ENCODE data around the gene HNRNPC.

Gene HNRNPC

GRCh38 chr14:21191261-21191808 is 77.9 kb downstream of the HNRNPC start:
- Histone ChIP-seq H4K20me1 (ENCODE audit: insufficient read depth, low read length) (no peaks in the 10 kb centered on the region), H3K27me3 (ENCODE audit: low read depth, low read length) (0 out of 2 replicates have a peak, but pooled peaks cover 3% of the 10 kb centered on the region), H2AFZ (ENCODE audit: low read depth, low read length) (peak overlapping the region; percentile 60), H3K79me2 (ENCODE audit: low read length) (no peaks in the 10 kb centered on the region), H3K9ac (ENCODE audit: low read length) (peak overlapping the region; percentile 31), H3K9me3 (ENCODE audit: insufficient read depth, low read length) (no peaks in the 10 kb centered on the region), H3K27ac (ENCODE audit: low read length) (no peak overlapping the region), H3K4me3 (ENCODE audit: low read length) (peak overlapping the region; percentile 74), H3K4me2 (ENCODE audit: low read length) (peak overlapping the region; percentile 71), H3K4me1 (ENCODE audit: low read length) (peaks cover 14% of the 10 kb centered on the region), H3K36me3 (replicated peaks; ENCODE audit: low read depth, low read length) (no peaks in the 10 kb centered on the region)
- TF ChIP-seq EZH2phosphoT487 (IDR thresholded peaks at IDR 0.05; ENCODE audit: low read depth) (no peak), CTCF (IDR thresholded peaks at IDR 0.05; ENCODE audit: low read depth, low read length) (no peak)

DNA sequence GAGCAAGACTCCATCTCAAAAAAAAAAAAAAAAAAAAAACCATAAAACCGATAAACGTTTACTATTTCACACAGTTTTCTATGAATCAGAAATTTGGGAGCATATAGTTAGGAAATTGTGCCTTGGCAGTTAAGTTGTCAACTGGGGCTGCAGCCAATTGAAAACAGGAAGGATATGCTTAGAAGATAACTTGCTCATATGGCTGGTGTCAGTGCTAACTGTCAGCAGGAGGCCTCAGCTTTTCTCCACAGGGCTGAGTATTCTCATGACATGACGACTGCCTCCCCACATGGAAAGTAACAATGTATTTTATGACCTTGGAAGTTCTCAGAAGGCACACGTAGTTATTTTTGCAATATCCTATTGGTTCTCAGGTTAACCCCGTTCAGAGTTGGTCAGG is 83.8 kb downstream of the HNRNPC start:
- H3K36me3 ChIP-seq (replicated peaks; ENCODE audit: low read depth, low read length): no peaks in the 10 kb centered on the region
- TF ChIP-seq CTCF (IDR thresholded peaks at IDR 0.05; ENCODE audit: low read depth, low read length) (no peak), EZH2phosphoT487 (IDR thresholded peaks at IDR 0.05; ENCODE audit: low read depth) (no peak)
- no peaks in the 10 kb centered on the region for H4K20me1 ChIP-seq (ENCODE audit: insufficient read depth, low read length)
- no peak overlapping the region for H3K27ac ChIP-seq (ENCODE audit: low read length)
- H3K9me3 ChIP-seq (ENCODE audit: insufficient read depth, low read length): no peaks in the 10 kb centered on the region
- no peak overlapping the region for H3K4me2 ChIP-seq (ENCODE audit: low read length)
- H3K4me1 ChIP-seq (ENCODE audit: low read length): no peaks in the 10 kb centered on the region
- no peak overlapping the region for H3K4me3 ChIP-seq (ENCODE audit: low read length)
- H2AFZ ChIP-seq (ENCODE audit: low read depth, low read length): no peak overlapping the region
- H3K79me2 ChIP-seq (ENCODE audit: low read length): no peaks in the 10 kb centered on the region
- peaks cover 5% of the 10 kb centered on the region; the same call in 1 of the 2 replicates for H3K27me3 ChIP-seq (ENCODE audit: low read depth, low read length)
- H3K9ac ChIP-seq (ENCODE audit: low read length): no peak overlapping the region

DNA sequence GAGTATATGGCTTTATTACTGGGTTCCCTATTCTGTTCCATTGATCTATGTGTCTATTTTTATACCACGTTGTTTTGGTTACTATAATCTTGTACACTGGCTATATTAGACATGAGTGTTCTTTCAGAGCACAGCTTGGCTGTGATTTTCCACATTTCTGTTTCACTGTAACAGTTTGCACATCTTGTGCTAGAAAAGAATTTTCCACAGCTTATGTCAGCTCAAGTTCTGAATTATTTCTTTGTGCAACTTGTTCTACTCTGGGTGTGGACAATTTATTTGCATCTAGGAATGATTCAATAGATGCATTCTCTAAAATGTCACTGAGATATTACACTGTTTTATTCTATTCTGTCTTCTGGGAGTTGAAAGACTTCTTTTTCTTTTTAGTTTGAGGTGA is 85.0 kb downstream of the HNRNPC start:
- no peak overlapping the region for H2AFZ ChIP-seq (ENCODE audit: low read depth, low read length)
- H3K4me2 ChIP-seq (ENCODE audit: low read length): no peak overlapping the region
- H3K79me2 ChIP-seq (ENCODE audit: low read length): no peaks in the 10 kb centered on the region
- H3K27me3 ChIP-seq (ENCODE audit: low read depth, low read length): peaks cover 5% of the 10 kb centered on the region; the same call in 1 of the 2 replicates
- no peaks in the 10 kb centered on the region for H3K4me1 ChIP-seq (ENCODE audit: low read length)
- no peaks in the 10 kb centered on the region for H3K36me3 ChIP-seq (replicated peaks; ENCODE audit: low read depth, low read length)
- no peak overlapping the region for H3K4me3 ChIP-seq (ENCODE audit: low read length)
- no peak overlapping the region for H3K27ac ChIP-seq (ENCODE audit: low read length)
- no peak overlapping the region for H3K9ac ChIP-seq (ENCODE audit: low read length)
- no peaks in the 10 kb centered on the region for H4K20me1 ChIP-seq (ENCODE audit: insufficient read depth, low read length)
- H3K9me3 ChIP-seq (ENCODE audit: insufficient read depth, low read length): no peaks in the 10 kb centered on the region
- TF ChIP-seq EZH2phosphoT487 (IDR thresholded peaks at IDR 0.05; ENCODE audit: low read depth): no peak
- no peak for TF ChIP-seq CTCF (IDR thresholded peaks at IDR 0.05; ENCODE audit: low read depth, low read length)

DNA sequence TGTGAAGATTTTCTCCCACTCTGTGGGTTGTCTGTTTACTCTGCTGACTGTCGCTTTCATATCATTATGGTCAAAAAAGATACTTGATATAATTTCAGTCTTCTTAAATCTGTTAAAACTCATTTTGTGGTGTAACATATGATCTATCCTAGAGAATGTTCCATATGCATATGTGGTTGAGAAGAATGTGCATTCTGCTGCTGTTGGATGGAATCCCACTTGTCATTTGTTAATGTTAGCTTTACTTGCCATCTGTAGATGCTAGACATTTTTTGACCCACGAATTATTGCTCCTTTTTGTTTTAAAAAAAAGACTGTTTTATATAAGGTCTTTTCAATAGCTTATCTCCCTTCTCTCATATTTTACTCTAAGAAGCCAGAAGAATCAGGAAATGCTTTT is 87.1 kb downstream of the HNRNPC start:
- Histone ChIP-seq H3K4me3 (ENCODE audit: low read length) (no peak overlapping the region), H3K27me3 (ENCODE audit: low read depth, low read length) (peaks cover 5% of the 10 kb centered on the region; the same call in 1 of the 2 replicates), H3K79me2 (ENCODE audit: low read length) (no peaks in the 10 kb centered on the region), H3K9me3 (ENCODE audit: insufficient read depth, low read length) (no peaks in the 10 kb centered on the region), H2AFZ (ENCODE audit: low read depth, low read length) (no peak overlapping the region), H3K4me1 (ENCODE audit: low read length) (no peaks in the 10 kb centered on the region), H3K27ac (ENCODE audit: low read length) (no peak overlapping the region), H3K36me3 (replicated peaks; ENCODE audit: low read depth, low read length) (no peaks in the 10 kb centered on the region), H4K20me1 (ENCODE audit: insufficient read depth, low read length) (no peaks in the 10 kb centered on the region), H3K4me2 (ENCODE audit: low read length) (no peak overlapping the region), H3K9ac (ENCODE audit: low read length) (no peak overlapping the region)
- no peak for TF ChIP-seq CTCF (IDR thresholded peaks at IDR 0.05; ENCODE audit: low read depth, low read length)
- no peak for TF ChIP-seq EZH2phosphoT487 (IDR thresholded peaks at IDR 0.05; ENCODE audit: low read depth)

Data from OCI-LY3 (cell line).